PFSK-1 (cell line): Measurements from ENCODE around the gene PCSK6.

Experiments used
- FOXP2 ChIP-seq: optimal IDR thresholded peaks from 2 replicates; pipeline ENCODE3; 2011; ENCODE audit warnings: borderline replicate concordance, control low read depth, inconsistent platforms; ENCODE audit not compliant: insufficient read depth; ENCODE audit errors: extremely low read length, extremely low read depth
- POLR2AphosphoS5 ChIP-seq: IDR thresholded peaks from 2 replicates; pipeline ENCODE4 v1.6.1; 2012; ENCODE audit warnings: low read depth, mild to moderate bottlenecking, control low read depth, low read length, moderate library complexity
- SIN3A ChIP-seq: IDR thresholded peaks from 2 replicates; pipeline ENCODE4 v1.6.1; 2012; ENCODE audit warnings: mild to moderate bottlenecking, low read length, moderate library complexity, borderline replicate concordance; ENCODE audit not compliant: insufficient read depth
- TAF1 ChIP-seq: IDR thresholded peaks from 2 replicates; pipeline ENCODE4 v1.6.1; 2012; ENCODE audit warnings: low read length, control low read depth, borderline replicate concordance; ENCODE audit not compliant: insufficient read depth
- TF ChIP-seq, protein P1 (sequence below), 2 experiments: IDR thresholded peaks; 2 replicates each; pipeline versions ENCODE4 v1.6.1 to v1.8.0; 2011 to 2012; ENCODE audit warnings: low read depth in 2 of 2, low read length in 2 of 2, control low read depth in 1 of 2, inconsistent platforms in 1 of 2, mild to moderate bottlenecking in 1 of 2, moderate library complexity in 1 of 2; ENCODE audit not compliant: insufficient read depth in 1 of 2

PCSK6 gene

GRCh38 chr15:101526890-101527289 is 37.4 kb upstream of the PCSK6 start:
- no peak for TF ChIP-seq SIN3A
- TF ChIP-seq POLR2AphosphoS5: no peak
- no peak for TF ChIP-seq FOXP2
- TF ChIP-seq TAF1: no peak
- TF ChIP-seq, protein P1, sequence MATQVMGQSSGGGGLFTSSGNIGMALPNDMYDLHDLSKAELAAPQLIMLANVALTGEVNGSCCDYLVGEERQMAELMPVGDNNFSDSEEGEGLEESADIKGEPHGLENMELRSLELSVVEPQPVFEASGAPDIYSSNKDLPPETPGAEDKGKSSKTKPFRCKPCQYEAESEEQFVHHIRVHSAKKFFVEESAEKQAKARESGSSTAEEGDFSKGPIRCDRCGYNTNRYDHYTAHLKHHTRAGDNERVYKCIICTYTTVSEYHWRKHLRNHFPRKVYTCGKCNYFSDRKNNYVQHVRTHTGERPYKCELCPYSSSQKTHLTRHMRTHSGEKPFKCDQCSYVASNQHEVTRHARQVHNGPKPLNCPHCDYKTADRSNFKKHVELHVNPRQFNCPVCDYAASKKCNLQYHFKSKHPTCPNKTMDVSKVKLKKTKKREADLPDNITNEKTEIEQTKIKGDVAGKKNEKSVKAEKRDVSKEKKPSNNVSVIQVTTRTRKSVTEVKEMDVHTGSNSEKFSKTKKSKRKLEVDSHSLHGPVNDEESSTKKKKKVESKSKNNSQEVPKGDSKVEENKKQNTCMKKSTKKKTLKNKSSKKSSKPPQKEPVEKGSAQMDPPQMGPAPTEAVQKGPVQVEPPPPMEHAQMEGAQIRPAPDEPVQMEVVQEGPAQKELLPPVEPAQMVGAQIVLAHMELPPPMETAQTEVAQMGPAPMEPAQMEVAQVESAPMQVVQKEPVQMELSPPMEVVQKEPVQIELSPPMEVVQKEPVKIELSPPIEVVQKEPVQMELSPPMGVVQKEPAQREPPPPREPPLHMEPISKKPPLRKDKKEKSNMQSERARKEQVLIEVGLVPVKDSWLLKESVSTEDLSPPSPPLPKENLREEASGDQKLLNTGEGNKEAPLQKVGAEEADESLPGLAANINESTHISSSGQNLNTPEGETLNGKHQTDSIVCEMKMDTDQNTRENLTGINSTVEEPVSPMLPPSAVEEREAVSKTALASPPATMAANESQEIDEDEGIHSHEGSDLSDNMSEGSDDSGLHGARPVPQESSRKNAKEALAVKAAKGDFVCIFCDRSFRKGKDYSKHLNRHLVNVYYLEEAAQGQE (IDR thresholded peaks at IDR 0.05; ENCODE audit: insufficient read depth in 1 of 2, low read depth in 2 of 2, low read length in 2 of 2): no peak

GRCh38 chr15:101526442-101526841 is 36.9 kb upstream of the PCSK6 start:
- no peak for TF ChIP-seq FOXP2
- TF ChIP-seq, protein P1 (IDR thresholded peaks at IDR 0.05; ENCODE audit: insufficient read depth in 1 of 2, low read depth in 2 of 2, low read length in 2 of 2): no peak

GRCh38 chr15:101526021-101526420 is 36.5 kb upstream of the PCSK6 start:
- TF ChIP-seq, protein P1 (IDR thresholded peaks at IDR 0.05; ENCODE audit: insufficient read depth in 1 of 2, low read depth in 2 of 2, low read length in 2 of 2): no peak
- TF ChIP-seq SIN3A: no peak
- TF ChIP-seq TAF1: no peak
- no peak for TF ChIP-seq FOXP2
- no peak for TF ChIP-seq POLR2AphosphoS5

GRCh38 chr15:101525087-101525669 is 35.7 kb upstream of the PCSK6 start:
- TF ChIP-seq, protein P1 (IDR thresholded peaks at IDR 0.05; ENCODE audit: insufficient read depth in 1 of 2, low read depth in 2 of 2, low read length in 2 of 2): no peak
- TF ChIP-seq FOXP2: no peak
- no peak for TF ChIP-seq POLR2AphosphoS5
- no peak for TF ChIP-seq SIN3A
- no peak for TF ChIP-seq TAF1

DNA sequence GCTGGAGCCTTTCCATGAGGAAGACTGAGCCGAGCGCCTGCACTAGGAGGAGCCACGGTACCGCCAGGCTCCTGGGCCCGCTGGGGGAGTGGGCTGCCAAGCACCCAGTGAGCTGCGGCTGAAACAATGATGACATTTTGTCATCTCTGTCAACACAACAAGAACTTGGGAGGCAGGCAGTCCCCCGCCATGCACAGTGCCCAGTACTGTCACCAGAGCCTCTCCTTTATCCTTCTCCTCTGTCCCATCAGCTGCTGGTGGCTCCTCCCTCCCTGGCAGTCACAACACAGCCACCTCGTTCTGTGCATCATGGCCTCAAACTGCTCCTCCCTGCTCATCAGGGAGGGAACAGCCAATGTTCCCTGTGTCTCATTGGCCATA is 34.0 kb upstream of the PCSK6 start:
- TF ChIP-seq TAF1 (no peak), POLR2AphosphoS5 (no peak), FOXP2 (no peak), SIN3A (no peak)
- TF ChIP-seq, protein P1 (IDR thresholded peaks at IDR 0.05; ENCODE audit: insufficient read depth in 1 of 2, low read depth in 2 of 2, low read length in 2 of 2): no peak
